ENCODE data around the gene IL1R2. TPM values are rescaled to one million over a fixed set of nuclear protein-coding genes. Genes with fewer than 3 reads are reported as not detected.
A peak's percentile ranks its signal among the peaks of the same experiment; 100 is the strongest.

IL1R2 gene
- total RNA-seq, 1 donor from 2014 or later = 1.6 TPM

DNA sequence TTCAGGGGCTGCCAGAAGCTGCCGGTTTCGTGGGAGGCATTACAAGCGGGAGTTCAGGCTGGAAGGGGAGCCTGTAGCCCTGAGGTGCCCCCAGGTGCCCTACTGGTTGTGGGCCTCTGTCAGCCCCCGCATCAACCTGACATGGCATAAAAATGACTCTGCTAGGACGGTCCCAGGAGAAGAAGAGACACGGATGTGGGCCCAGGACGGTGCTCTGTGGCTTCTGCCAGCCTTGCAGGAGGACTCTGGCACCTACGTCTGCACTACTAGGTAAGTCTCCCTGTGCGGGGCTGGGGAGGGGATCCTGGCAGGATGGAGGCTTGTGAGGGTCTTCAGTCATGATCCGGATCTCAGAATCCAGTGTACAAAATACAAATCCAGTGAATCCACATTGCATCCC, 17.8 kb downstream of the IL1R2 start:
- H3K4me1 Mint-ChIP-seq = peaks cover 12% of the 10 kb centered on the region
- no peak overlapping the region for H3K27ac Mint-ChIP-seq
- H3K27me3 Mint-ChIP-seq = peaks cover 7% of the 10 kb centered on the region
- H3K36me3 Mint-ChIP-seq (ENCODE audit: low read depth) = peaks cover 3% of the 10 kb centered on the region
- no peak for DNase-seq
- H3K4me3 Mint-ChIP-seq = no peak overlapping the region
- H3K9me3 Mint-ChIP-seq = peaks cover 12% of the 10 kb centered on the region
- intact Hi-C loops (cut with micrococcal nuclease) = loop anchor here (5.0 kb wide), 1 partner anchor 358 kb away; no protein-coding TSS in a partner anchor

- no peak for DNase-seq
- Mint-ChIP-seq H3K27me3 (peaks cover 7% of the 10 kb centered on the region), H3K9me3 (peaks cover 12% of the 10 kb centered on the region), H3K27ac (peak overlapping the region; percentile 18), H3K4me1 (peaks cover 9% of the 10 kb centered on the region), H3K36me3 (ENCODE audit: low read depth) (peaks cover 3% of the 10 kb centered on the region), H3K4me3 (no peak overlapping the region)
- intact Hi-C loops (cut with micrococcal nuclease) = no loop called here
Observed at GRCh38 chr2:102010902-102011301, 19.1 kb downstream of the IL1R2 start.

GRCh38 chr2:102012061-102012614, 20.4 kb downstream of the IL1R2 start:
- H3K4me3 Mint-ChIP-seq = no peak overlapping the region
- intact Hi-C loops (cut with micrococcal nuclease) = no loop called here
- no peak overlapping the region for H3K27ac Mint-ChIP-seq

GRCh38 chr2:102013206-102014040, 21.7 kb downstream of the IL1R2 start:
- peak overlapping the region; percentile 41 for H3K27ac Mint-ChIP-seq
- H3K9me3 Mint-ChIP-seq = peaks cover 12% of the 10 kb centered on the region
- H3K27me3 Mint-ChIP-seq = no peaks in the 10 kb centered on the region
- peaks cover 3% of the 10 kb centered on the region for H3K36me3 Mint-ChIP-seq (ENCODE audit: low read depth)
- peaks cover 9% of the 10 kb centered on the region for H3K4me1 Mint-ChIP-seq
- no peak overlapping the region for H3K4me3 Mint-ChIP-seq
- no peak for DNase-seq
- intact Hi-C loops (cut with micrococcal nuclease) = no loop called here

More at GRCh38 chr2:102012061-102012614, 20.4 kb downstream of the IL1R2 start:
- H3K9me3 Mint-ChIP-seq = peaks cover 12% of the 10 kb centered on the region
- H3K36me3 Mint-ChIP-seq (ENCODE audit: low read depth) = peaks cover 3% of the 10 kb centered on the region
- peaks cover 5% of the 10 kb centered on the region for H3K27me3 Mint-ChIP-seq
- peaks cover 9% of the 10 kb centered on the region for H3K4me1 Mint-ChIP-seq
- DNase-seq = no peak

DNA sequence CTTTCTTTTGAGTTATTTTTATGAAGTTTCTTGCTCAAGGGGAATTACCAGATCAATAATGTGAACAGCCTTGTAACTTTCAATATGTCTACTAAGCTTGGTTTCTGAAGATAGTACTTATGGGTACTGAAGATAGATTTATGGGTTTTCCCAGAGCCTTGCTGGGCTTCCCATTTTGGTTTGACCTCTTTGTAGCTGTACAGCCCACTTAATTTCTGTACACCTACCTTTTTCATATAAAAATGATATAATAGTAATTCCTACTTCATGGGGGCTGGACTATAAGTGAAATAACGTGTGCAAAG, 22.2 kb downstream of the IL1R2 start:
- DNase-seq = no peak
- no peak overlapping the region for H3K4me3 Mint-ChIP-seq
- intact Hi-C loops (cut with micrococcal nuclease) = no loop called here
- no peaks in the 10 kb centered on the region for H3K27me3 Mint-ChIP-seq
- peaks cover 9% of the 10 kb centered on the region for H3K4me1 Mint-ChIP-seq
- H3K9me3 Mint-ChIP-seq = peaks cover 12% of the 10 kb centered on the region
- H3K36me3 Mint-ChIP-seq (ENCODE audit: low read depth) = peaks cover 3% of the 10 kb centered on the region
- H3K27ac Mint-ChIP-seq = peak overlapping the region; percentile 41

DNA sequence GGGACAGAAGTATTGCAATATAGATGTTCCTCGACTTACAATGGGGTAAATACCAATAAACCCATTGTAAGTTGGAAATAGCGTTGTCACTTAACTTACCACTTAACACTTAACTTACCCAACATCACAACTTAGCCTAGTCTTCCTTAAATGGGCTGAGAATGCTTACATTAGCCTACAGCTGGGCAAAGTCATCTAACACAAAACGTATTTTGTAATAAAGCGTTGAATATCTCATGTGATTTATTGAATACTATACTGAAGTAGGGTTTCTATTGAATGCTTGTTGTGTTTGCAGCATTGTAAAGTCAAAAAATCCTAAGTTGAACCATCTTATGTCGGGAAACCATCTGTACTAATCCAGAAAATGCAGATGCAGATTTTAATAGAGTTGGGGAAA, 23.6 kb downstream of the IL1R2 start:
- peaks cover 6% of the 10 kb centered on the region for H3K27me3 Mint-ChIP-seq
- no peak overlapping the region for H3K4me3 Mint-ChIP-seq
- intact Hi-C loops (cut with micrococcal nuclease) = no loop called here
- DNase-seq = no peak
- H3K27ac Mint-ChIP-seq = no peak overlapping the region
- H3K9me3 Mint-ChIP-seq = peaks cover 12% of the 10 kb centered on the region
- peaks cover 3% of the 10 kb centered on the region for H3K36me3 Mint-ChIP-seq (ENCODE audit: low read depth)
- H3K4me1 Mint-ChIP-seq = peaks cover 11% of the 10 kb centered on the region

GRCh38 chr2:102016399-102016955, 24.7 kb downstream of the IL1R2 start:
- no peak for DNase-seq
- no peaks in the 10 kb centered on the region for H3K36me3 Mint-ChIP-seq (ENCODE audit: low read depth)
- peaks cover 7% of the 10 kb centered on the region for H3K4me1 Mint-ChIP-seq
- H3K9me3 Mint-ChIP-seq = peaks cover 8% of the 10 kb centered on the region
- peaks cover 8% of the 10 kb centered on the region for H3K27me3 Mint-ChIP-seq
- no peak overlapping the region for H3K4me3 Mint-ChIP-seq
- intact Hi-C loops (cut with micrococcal nuclease) = no loop called here
- H3K27ac Mint-ChIP-seq = no peak overlapping the region

DNA sequence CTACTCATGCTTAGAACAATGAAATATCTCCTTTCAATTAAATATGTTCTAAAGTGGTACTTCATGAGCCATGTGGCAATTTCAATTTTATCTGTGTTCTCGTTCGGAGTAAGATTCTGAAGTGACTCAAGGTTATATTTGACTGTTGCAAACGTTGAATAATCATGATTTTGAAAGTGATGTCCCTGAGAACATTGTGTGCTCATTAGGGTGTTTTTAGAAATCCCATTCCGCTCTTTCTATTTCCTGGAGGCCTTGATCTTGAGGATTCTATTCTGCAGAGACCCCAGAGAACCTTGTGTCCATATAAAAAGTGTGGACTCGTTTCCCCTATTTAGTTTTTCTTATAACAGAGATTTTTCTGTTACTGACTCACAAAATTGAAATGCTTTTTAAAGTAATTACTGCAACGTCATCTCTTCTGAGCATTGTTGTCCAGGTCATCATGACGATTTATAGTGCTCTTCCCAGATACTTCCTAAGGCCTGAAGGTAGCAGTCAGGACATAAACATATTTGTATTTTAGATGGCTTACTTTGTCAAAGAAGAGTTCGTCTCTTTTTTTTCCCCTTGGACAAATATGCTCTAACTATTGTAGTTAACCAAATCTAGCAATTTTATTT, 27.2 kb downstream of the IL1R2 start:
- no peak overlapping the region for H3K27ac Mint-ChIP-seq
- H3K4me1 Mint-ChIP-seq = peaks cover 7% of the 10 kb centered on the region
- no peaks in the 10 kb centered on the region for H3K9me3 Mint-ChIP-seq
- H3K27me3 Mint-ChIP-seq = peaks cover 8% of the 10 kb centered on the region
- intact Hi-C loops (cut with micrococcal nuclease) = no loop called here
- no peak for DNase-seq
- no peaks in the 10 kb centered on the region for H3K36me3 Mint-ChIP-seq (ENCODE audit: low read depth)
- no peak overlapping the region for H3K4me3 Mint-ChIP-seq

DNA sequence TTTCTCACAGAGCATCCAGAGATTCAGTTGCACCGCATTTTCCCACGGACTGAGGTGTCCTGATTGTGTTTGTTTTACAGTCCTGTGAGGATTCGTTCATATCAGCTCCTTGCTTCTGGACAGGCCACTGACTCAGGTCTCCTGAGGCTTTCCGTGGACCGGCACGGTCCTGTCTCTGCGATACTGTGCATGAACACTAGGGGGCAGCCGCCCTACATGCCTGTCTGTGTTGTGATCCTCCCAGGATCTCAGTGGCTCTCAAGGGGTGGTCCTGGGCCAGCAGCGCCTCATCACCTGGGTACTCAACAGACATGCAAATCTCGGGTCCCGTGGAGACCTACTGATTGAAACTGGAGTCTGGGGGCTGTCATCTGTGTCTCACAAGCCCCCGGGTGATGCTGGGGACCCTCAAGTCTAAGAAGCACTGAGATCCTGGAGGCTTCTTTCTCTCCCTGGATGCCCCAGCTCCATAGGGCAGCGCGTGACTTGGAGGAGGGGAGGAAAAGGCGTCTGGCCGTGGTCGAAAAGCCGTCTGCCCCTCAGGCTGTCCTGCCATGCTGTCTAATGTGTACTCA, 28.9 kb downstream of the IL1R2 start:
- no peaks in the 10 kb centered on the region for H3K9me3 Mint-ChIP-seq
- H3K4me3 Mint-ChIP-seq = no peak overlapping the region
- no peaks in the 10 kb centered on the region for H3K36me3 Mint-ChIP-seq (ENCODE audit: low read depth)
- no peak overlapping the region for H3K27ac Mint-ChIP-seq
- peaks cover 6% of the 10 kb centered on the region for H3K4me1 Mint-ChIP-seq
- H3K27me3 Mint-ChIP-seq = peaks cover 8% of the 10 kb centered on the region
- DNase-seq = peak; percentile 95
- intact Hi-C loops (cut with micrococcal nuclease) = loop anchor here (1.0 to 5.0 kb wide), 5 partner anchors 62 to 429 kb away; partner anchors contain the start of gene IL18R1

GRCh38 chr2:102021779-102022178, 30.0 kb downstream of the IL1R2 start:
- Mint-ChIP-seq H3K4me1 (peaks cover 6% of the 10 kb centered on the region), H3K27ac (no peak overlapping the region), H3K4me3 (no peak overlapping the region), H3K27me3 (peaks cover 10% of the 10 kb centered on the region), H3K9me3 (no peaks in the 10 kb centered on the region), H3K36me3 (ENCODE audit: low read depth) (no peaks in the 10 kb centered on the region)
- no peak for DNase-seq
- intact Hi-C loops (cut with micrococcal nuclease) = loop anchor here (5.0 kb wide), 2 partner anchors 61 to 336 kb away; partner anchors contain the start of gene IL18R1

- no peak overlapping the region for H3K4me3 Mint-ChIP-seq
- DNase-seq = no peak
- H3K27ac Mint-ChIP-seq = no peak overlapping the region
- intact Hi-C loops (cut with micrococcal nuclease) = loop anchor here (5.0 kb wide), 2 partner anchors 59 to 334 kb away; partner anchors contain the start of gene IL18R1
- no peaks in the 10 kb centered on the region for H3K36me3 Mint-ChIP-seq (ENCODE audit: low read depth)
- H3K9me3 Mint-ChIP-seq = no peaks in the 10 kb centered on the region
- peaks cover 8% of the 10 kb centered on the region for H3K4me1 Mint-ChIP-seq
- peaks cover 10% of the 10 kb centered on the region for H3K27me3 Mint-ChIP-seq
Observed at GRCh38 chr2:102022884-102023539, 31.3 kb downstream of the IL1R2 start.

- Mint-ChIP-seq H3K36me3 (ENCODE audit: low read depth) (no peaks in the 10 kb centered on the region), H3K27me3 (peaks cover 10% of the 10 kb centered on the region), H3K27ac (no peak overlapping the region), H3K4me3 (no peak overlapping the region), H3K9me3 (no peaks in the 10 kb centered on the region), H3K4me1 (peaks cover 18% of the 10 kb centered on the region)
- intact Hi-C loops (cut with micrococcal nuclease) = loop anchor here (5.0 kb wide), 2 partner anchors 58 to 333 kb away; partner anchors contain the start of gene IL18R1
- DNase-seq = no peak
Observed at GRCh38 chr2:102024410-102024809, 32.6 kb downstream of the IL1R2 start.

GRCh38 chr2:102025016-102025501, 33.3 kb downstream of the IL1R2 start:
- peaks cover 19% of the 10 kb centered on the region for H3K4me1 Mint-ChIP-seq
- intact Hi-C loops (cut with micrococcal nuclease) = no loop called here
- H3K9me3 Mint-ChIP-seq = no peaks in the 10 kb centered on the region
- H3K4me3 Mint-ChIP-seq = no peak overlapping the region
- H3K27me3 Mint-ChIP-seq = peaks cover 6% of the 10 kb centered on the region
- DNase-seq = no peak
- no peaks in the 10 kb centered on the region for H3K36me3 Mint-ChIP-seq (ENCODE audit: low read depth)
- H3K27ac Mint-ChIP-seq = no peak overlapping the region

Measured in activated CD4-positive, alpha-beta T cell treated with anti-CD3 and anti-CD28 coated beads, Interleukin-2, amount 10 ng/mL, durations not matched to agents 24 days and 14 days (primary cell).